Hindlimb muscle (tissue), 1 donor: Measurements from ENCODE around the gene TDRD9. TPM values are rescaled to one million over a fixed set of nuclear protein-coding genes. Genes with fewer than 3 reads are reported as not detected.

Experiments used
- DNase-seq: peaks from one replicate; pipeline ENCODE4 v3.0.0-alpha.2; 2013
- polyA plus RNA-seq: library from polyadenylated mRNA; unstranded; fragments of 120-200 nt; gene quantifications from one replicate; pipeline ENCODE4 v1.2.1, GENCODE V29; 2013; ENCODE audit not compliant: insufficient read length

TDRD9 gene
- polyA plus RNA-seq, 1 donor, result 0.08 TPM

- DNase-seq, result no peak
Measured at GRCh38 chr14:103995876-103996275, 67.6 kb downstream of the TDRD9 start.

GRCh38 chr14:103997391-103997790, 69.1 kb downstream of the TDRD9 start:
- no peak for DNase-seq

GRCh38 chr14:103998027-103998426, 69.8 kb downstream of the TDRD9 start:
- no peak for DNase-seq

- no peak for DNase-seq
Measured at GRCh38 chr14:103999795-104000440, 71.7 kb downstream of the TDRD9 start.

GRCh38 chr14:104001003-104001402, 72.7 kb downstream of the TDRD9 start:
- DNase-seq, result no peak

GRCh38 chr14:104003616-104004015, 75.4 kb downstream of the TDRD9 start:
- DNase-seq, result no peak

GRCh38 chr14:104004849-104005248, 76.6 kb downstream of the TDRD9 start:
- no peak for DNase-seq

- no peak for DNase-seq
Measured at GRCh38 chr14:104005489-104005888, 77.2 kb downstream of the TDRD9 start.

GRCh38 chr14:104007121-104007520, 78.9 kb downstream of the TDRD9 start:
- no peak for DNase-seq

- DNase-seq, result no peak
Measured at GRCh38 chr14:104009297-104009696, 81.0 kb downstream of the TDRD9 start.

- no peak for DNase-seq
Measured at GRCh38 chr14:104011824-104012517, 83.7 kb downstream of the TDRD9 start.

GRCh38 chr14:104014764-104015163, 86.5 kb downstream of the TDRD9 start:
- DNase-seq, result no peak

- no peak for DNase-seq
Measured at GRCh38 chr14:104016873-104017650, 88.8 kb downstream of the TDRD9 start.

- no peak for DNase-seq
Measured at GRCh38 chr14:104019029-104019428, 90.8 kb downstream of the TDRD9 start.

- no peak for DNase-seq
Measured at GRCh38 chr14:104019806-104020205, 91.5 kb downstream of the TDRD9 start.

GRCh38 chr14:104020471-104020870, 92.2 kb downstream of the TDRD9 start:
- no peak for DNase-seq

GRCh38 chr14:104023325-104024055, 95.2 kb downstream of the TDRD9 start:
- no peak for DNase-seq

- no peak for DNase-seq
Measured at GRCh38 chr14:104025534-104025933, 97.3 kb downstream of the TDRD9 start.

GRCh38 chr14:104026024-104026423, 97.8 kb downstream of the TDRD9 start:
- no peak for DNase-seq

- DNase-seq, result no peak
Measured at GRCh38 chr14:104030958-104031357, 102.7 kb downstream of the TDRD9 start.

- no peak for DNase-seq
Measured at GRCh38 chr14:104031384-104031783, 103.1 kb downstream of the TDRD9 start.

- no peak for DNase-seq
Measured at GRCh38 chr14:104034976-104035699, 106.9 kb downstream of the TDRD9 start.
